Panc1 (cell line): ENCODE data around the gene LLGL2.

Experiments
- POLR2AphosphoS5 ChIP-seq: IDR thresholded peaks from 2 replicates; pipeline ENCODE4 v1.6.1; 2012; ENCODE audit warnings: mild to moderate bottlenecking, low read depth, low read length, moderate library complexity
- TF ChIP-seq, protein P1 (sequence below): fragments of 450-650 bp; IDR thresholded peaks from 2 replicates; pipeline ENCODE4 v1.5.1; 2017; ENCODE audit warnings: mild to moderate bottlenecking

DNA sequence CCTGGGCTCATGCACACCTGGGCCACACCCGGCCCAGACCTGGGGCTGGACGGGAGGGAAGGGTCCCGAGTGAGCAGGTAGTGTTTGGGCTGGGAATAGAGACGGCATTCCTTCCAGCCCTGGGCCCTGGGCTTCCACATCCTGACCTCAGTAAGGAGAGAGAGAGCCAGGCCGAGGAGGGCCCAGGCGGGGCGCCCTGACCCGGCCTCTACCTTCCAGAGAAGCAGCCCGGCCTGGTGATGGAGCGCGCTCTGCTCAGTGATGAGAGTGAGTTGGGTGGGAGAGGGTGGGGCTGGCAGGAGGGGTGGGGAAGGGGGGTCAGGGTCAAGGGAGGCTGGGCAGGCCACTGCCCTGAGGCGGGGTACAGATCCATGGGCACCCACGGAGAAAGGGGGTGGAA is 48.5 kb downstream of the LLGL2 start:
- TF ChIP-seq, protein P1, sequence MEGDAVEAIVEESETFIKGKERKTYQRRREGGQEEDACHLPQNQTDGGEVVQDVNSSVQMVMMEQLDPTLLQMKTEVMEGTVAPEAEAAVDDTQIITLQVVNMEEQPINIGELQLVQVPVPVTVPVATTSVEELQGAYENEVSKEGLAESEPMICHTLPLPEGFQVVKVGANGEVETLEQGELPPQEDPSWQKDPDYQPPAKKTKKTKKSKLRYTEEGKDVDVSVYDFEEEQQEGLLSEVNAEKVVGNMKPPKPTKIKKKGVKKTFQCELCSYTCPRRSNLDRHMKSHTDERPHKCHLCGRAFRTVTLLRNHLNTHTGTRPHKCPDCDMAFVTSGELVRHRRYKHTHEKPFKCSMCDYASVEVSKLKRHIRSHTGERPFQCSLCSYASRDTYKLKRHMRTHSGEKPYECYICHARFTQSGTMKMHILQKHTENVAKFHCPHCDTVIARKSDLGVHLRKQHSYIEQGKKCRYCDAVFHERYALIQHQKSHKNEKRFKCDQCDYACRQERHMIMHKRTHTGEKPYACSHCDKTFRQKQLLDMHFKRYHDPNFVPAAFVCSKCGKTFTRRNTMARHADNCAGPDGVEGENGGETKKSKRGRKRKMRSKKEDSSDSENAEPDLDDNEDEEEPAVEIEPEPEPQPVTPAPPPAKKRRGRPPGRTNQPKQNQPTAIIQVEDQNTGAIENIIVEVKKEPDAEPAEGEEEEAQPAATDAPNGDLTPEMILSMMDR = no peak
- no peak for TF ChIP-seq POLR2AphosphoS5
